Measurements from ENCODE around the gene TCF7.

The TCF7 gene

DNA sequence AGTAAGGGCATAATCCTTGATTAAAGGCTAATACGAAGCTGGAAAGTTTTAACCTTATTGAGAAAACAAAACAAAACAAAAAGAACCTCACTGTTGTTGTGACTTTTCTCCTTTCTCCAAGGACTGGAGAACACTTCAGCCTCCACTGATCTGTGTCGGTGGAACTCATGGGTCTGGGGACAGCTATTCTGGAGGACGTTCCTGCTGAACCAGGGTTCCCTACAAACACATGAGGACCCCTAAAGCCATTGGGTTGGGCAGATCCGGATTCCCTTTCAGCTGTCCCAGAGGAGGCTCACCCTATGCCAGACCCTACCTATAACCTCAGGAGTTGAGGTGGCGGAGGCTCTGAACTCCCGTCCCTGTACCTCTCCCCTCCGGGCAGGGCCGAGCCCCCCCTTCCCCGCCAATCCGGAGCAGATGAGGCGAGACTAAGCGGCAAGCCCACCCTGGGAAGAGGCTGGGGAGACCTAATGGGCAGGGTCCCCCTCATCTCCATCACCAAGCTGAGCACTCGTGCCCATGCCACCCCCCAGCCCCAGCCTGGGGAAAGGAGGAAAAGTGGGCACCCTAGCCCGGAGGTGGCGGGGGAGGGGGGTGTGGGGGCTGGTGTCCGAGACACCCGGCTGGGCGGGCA is 1.6 kb upstream of the TCF7 start:
- no peak for DNase-seq (ENCODE audit: extremely low read depth, low read depth)
- H3K4me3 ChIP-seq (replicated peaks; ENCODE audit: low read depth, low read length), result no peak overlapping the region
- TF ChIP-seq, protein P1, sequence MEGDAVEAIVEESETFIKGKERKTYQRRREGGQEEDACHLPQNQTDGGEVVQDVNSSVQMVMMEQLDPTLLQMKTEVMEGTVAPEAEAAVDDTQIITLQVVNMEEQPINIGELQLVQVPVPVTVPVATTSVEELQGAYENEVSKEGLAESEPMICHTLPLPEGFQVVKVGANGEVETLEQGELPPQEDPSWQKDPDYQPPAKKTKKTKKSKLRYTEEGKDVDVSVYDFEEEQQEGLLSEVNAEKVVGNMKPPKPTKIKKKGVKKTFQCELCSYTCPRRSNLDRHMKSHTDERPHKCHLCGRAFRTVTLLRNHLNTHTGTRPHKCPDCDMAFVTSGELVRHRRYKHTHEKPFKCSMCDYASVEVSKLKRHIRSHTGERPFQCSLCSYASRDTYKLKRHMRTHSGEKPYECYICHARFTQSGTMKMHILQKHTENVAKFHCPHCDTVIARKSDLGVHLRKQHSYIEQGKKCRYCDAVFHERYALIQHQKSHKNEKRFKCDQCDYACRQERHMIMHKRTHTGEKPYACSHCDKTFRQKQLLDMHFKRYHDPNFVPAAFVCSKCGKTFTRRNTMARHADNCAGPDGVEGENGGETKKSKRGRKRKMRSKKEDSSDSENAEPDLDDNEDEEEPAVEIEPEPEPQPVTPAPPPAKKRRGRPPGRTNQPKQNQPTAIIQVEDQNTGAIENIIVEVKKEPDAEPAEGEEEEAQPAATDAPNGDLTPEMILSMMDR (IDR thresholded peaks at IDR 0.05; ENCODE audit: low read depth, low read length, missing control alignments), result no peak

DNA sequence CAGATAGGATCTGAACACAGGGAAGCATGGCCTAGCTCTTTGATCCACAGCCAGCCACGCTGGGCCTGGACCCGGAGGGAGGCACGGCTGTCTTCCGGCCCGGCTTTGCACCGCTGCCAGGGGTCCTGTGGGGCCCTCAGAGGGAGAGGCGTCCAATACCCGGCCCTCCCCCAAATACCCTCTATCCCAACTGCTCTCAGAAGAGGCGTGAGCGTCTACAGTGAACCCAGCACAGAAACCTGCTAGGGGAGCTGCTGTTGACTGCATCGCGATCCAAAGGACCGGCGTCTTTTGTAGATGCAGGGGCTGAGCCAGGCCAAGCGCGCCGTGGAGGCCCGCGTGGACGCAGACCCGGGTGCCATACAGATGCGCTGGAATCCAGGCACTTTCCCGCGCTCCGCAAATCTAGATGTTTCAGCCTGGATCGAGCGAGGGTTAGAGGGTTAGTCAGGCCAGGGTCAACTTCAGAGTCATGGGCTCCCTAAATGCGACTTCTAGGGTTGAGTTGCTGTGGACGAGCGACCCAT is 1.1 kb upstream of the TCF7 start:
- DNase-seq (ENCODE audit: extremely low read depth, low read depth), result no peak
- H3K4me3 ChIP-seq (replicated peaks; ENCODE audit: low read depth, low read length), result no peak overlapping the region
- TF ChIP-seq, protein P1 (IDR thresholded peaks at IDR 0.05; ENCODE audit: low read depth, low read length, missing control alignments), result no peak

DNA sequence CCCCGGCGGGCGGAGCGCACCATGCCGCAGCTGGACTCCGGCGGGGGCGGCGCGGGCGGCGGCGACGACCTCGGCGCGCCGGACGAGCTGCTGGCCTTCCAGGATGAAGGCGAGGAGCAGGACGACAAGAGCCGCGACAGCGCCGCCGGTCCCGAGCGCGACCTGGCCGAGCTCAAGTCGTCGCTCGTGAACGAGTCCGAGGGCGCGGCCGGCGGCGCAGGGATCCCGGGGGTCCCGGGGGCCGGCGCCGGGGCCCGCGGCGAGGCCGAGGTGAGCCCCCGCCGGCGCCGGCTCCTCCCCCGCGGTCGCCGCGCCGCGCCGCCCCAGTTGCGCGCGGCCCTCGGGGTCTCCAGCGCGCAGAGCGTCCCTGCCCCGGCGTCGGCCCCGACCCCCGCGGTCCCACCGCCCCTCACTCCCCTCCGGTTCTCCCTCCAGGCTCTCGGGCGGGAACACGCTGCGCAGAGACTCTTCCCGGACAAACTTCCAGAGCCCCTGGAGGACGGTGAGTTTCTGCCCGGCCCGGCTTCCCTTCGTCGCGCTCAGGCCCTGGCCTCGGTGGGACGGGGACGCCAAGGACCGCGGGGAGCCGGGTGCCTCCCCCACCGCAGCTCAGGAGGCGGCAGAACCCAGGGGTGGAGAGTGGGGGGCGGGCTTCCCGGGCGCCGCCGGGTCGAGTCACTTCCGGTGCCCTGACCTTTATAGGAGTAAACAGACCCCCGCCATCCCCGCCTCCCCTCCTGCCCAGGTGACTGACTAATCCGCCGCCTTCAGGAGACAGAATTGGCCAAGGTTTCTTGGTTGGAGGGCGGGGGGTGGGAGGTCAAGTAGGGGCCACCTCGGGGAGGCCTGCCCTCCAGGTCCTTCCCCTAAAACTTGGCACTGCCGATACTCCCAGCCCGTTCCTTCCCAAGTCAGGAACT is 665 bp downstream of the TCF7 start:
- DNase-seq (ENCODE audit: extremely low read depth, low read depth), result no peak
- TF ChIP-seq, protein P1 (IDR thresholded peaks at IDR 0.05; ENCODE audit: low read depth, low read length, missing control alignments), result no peak
- H3K4me3 ChIP-seq (replicated peaks; ENCODE audit: low read depth, low read length), result peak overlapping the region; percentile 36

DNA sequence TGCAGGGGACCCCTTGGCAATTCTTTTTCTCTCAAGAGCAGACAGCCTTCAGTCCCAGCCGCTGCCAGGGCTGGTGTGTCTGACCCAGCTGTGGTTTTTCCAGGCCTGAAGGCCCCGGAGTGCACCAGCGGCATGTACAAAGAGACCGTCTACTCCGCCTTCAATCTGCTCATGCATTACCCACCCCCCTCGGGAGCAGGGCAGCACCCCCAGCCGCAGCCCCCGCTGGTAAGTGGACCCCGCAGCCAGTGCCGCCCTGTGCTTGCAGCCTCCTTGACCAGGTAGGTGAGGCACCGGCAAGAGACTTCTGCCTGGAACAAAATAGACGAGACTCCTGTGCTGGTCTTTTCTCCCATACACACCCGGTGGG is 1.3 kb downstream of the TCF7 start:
- DNase-seq (ENCODE audit: extremely low read depth, low read depth), result no peak
- TF ChIP-seq, protein P1 (IDR thresholded peaks at IDR 0.05; ENCODE audit: low read depth, low read length, missing control alignments), result no peak
- H3K4me3 ChIP-seq (replicated peaks; ENCODE audit: low read depth, low read length), result peak overlapping the region; percentile 36; the same call in 1 of the 2 replicates

DNA sequence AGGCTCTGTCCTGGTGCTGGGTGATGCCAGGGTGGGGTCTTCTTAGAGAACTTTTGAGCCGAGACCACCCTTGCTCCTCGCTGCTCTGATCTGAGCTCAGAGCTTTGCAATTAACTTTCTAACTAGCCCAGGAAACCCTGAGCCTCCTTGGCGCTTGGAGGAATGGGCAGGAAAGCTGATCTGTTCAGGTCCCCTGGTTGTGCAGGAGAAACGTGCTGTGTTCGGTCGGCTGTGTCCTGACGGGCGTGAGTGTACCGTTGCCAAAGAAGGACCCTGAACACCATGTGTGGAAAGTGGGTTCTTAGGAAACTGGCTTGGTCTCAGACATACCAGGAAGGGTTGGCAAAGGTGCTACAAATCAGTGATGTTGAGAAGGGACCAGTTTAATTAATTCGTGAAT is 1.8 kb downstream of the TCF7 start:
- DNase-seq (ENCODE audit: extremely low read depth, low read depth), result no peak
- TF ChIP-seq, protein P1 (IDR thresholded peaks at IDR 0.05; ENCODE audit: low read depth, low read length, missing control alignments), result no peak
- no peak overlapping the region for H3K4me3 ChIP-seq (replicated peaks; ENCODE audit: low read depth, low read length)

DNA sequence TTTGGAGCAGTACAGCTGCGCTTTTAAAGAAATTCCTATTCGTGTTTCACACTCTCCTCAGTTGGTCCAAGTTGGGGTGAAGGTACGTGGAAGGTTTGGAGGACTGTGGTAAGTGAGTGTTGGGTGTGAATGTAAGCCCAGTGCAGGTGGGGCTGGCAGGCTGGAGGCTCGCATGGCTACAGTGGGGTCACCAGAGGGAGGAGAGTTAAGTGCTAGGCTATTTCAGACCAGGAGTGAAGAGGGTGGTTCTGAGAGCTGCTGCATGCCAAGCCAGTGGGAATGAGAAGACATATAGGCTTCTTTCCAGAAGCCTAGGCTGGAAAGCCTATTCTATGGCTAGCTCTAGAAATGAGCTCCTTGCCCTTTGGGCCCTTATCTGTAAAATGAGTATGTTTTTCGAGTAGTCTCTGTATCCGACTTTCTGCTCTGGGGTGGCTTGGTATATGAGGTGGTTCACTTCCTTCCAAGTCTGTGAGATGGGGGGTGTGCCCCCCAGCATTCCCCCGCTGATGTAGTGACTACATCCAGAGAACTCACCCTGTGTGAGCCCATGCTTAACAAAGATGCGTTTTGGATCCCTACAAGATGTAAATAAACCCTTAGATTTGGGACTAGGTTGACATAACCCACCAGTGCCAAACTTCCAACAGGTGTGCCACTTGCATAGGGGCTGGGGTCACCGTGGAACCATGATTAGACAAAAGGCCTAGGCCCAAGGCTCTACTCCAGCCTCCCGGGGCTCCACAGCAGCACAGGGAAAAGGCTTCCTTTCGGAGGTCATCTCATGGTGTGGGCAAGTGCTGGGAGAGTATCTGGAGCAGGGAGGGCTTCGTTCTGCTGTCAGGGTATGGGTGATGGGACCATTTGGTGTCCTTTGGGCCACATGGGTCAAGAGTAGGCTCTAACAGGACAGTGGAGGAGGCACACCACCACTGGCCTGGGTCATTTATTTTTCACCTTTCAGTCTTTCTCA is 2.6 kb downstream of the TCF7 start:
- no peak for DNase-seq (ENCODE audit: extremely low read depth, low read depth)
- TF ChIP-seq, protein P1 (IDR thresholded peaks at IDR 0.05; ENCODE audit: low read depth, low read length, missing control alignments), result no peak
- H3K4me3 ChIP-seq (replicated peaks; ENCODE audit: low read depth, low read length), result no peak overlapping the region
